Measurements from ENCODE around the gene RPL7A.

Gene RPL7A

GRCh38 chr9:133396952-133397351 lies 48.9 kb downstream of the RPL7A start:
- Mint-ChIP-seq H3K9me3 (no peaks in the 10 kb centered on the region), H3K27me3 (no peaks in the 10 kb centered on the region)

GRCh38 chr9:133397370-133397769 lies 49.4 kb downstream of the RPL7A start:
- Mint-ChIP-seq H3K9me3 (no peaks in the 10 kb centered on the region), H3K4me3 (no peak overlapping the region), H3K36me3 (no peaks in the 10 kb centered on the region), H3K27ac (no peak overlapping the region), H3K4me1 (no peaks in the 10 kb centered on the region), H3K27me3 (no peaks in the 10 kb centered on the region)

More at GRCh38 chr9:133396952-133397351, 48.9 kb downstream of the RPL7A start:
- Mint-ChIP-seq H3K36me3 (no peaks in the 10 kb centered on the region), H3K4me1 (no peaks in the 10 kb centered on the region), H3K27ac (no peak overlapping the region), H3K4me3 (no peak overlapping the region)

- no peak overlapping the region for H3K27ac Mint-ChIP-seq
Observed at GRCh38 chr9:133397895-133398294, 49.9 kb downstream of the RPL7A start.

GRCh38 chr9:133400292-133400691 lies 52.3 kb downstream of the RPL7A start:
- Mint-ChIP-seq H3K4me1 (peaks cover 4% of the 10 kb centered on the region), H3K27ac (no peak overlapping the region), H3K4me3 (no peak overlapping the region), H3K9me3 (no peaks in the 10 kb centered on the region), H3K36me3 (peaks cover under 1% of the 10 kb centered on the region), H3K27me3 (no peaks in the 10 kb centered on the region)

More at GRCh38 chr9:133397895-133398294, 49.9 kb downstream of the RPL7A start:
- Mint-ChIP-seq H3K4me3 (no peak overlapping the region), H3K36me3 (no peaks in the 10 kb centered on the region), H3K9me3 (no peaks in the 10 kb centered on the region), H3K27me3 (no peaks in the 10 kb centered on the region), H3K4me1 (no peaks in the 10 kb centered on the region)
